B cell (primary cell): ENCODE data around the gene ITGB6.

ENCODE experiments used
- CTCF ChIP-seq: fragments of 200-600 bp; IDR thresholded peaks from one replicate; pipeline ENCODE4 v1.8.0; 2022; ENCODE audit warnings: antibody characterized with exemption, mild to moderate bottlenecking
- EZH2 ChIP-seq: IDR thresholded peaks from 2 replicates; pipeline ENCODE4 v1.6.1; 2012; ENCODE audit warnings: borderline replicate concordance, low read depth, mild to moderate bottlenecking, moderate library complexity, low read length; ENCODE audit not compliant: insufficient read depth, poor library complexity, severe bottlenecking

DNA sequence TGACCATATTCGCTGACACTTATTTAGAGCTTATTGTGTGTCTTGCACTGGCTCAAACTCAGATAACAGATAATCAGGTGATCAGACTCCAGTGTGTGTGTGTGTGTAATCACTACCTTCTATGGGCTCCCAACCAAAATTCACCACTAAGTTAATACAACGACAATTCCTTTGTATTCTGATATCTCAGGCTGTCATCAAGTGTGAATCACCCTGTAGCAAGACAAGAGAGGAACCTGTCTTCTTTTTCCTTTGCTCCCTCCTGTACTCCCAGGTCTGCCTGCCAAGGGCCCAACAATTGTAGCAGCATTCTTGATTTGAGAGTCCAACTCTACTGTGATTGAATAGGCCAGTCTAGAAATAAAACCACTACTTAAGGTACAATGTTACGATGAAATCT lies 25.8 kb downstream of the ITGB6 start:
- no peak for TF ChIP-seq CTCF
- no peak for TF ChIP-seq EZH2
